Measurements from ENCODE around the gene STIM2.

GRCh38 chr4:26996745-26997144 lies 136.1 kb downstream of the STIM2 start:
- no peak for TF ChIP-seq CTCF (conservative IDR thresholded peaks at IDR 0.05; ENCODE audit: low read depth, low read length)
- no peak for TF ChIP-seq EZH2 (IDR thresholded peaks at IDR 0.05; ENCODE audit: borderline replicate concordance, low read depth, low read length, poor library complexity, severe bottlenecking)
